Measurements from ENCODE around the gene MB.
"Not testable (repeated sequence)": the region's sequence is repeated elsewhere in the genome, so short reads cannot be mapped to it uniquely, and the experiment has no call there.

The MB gene

GRCh38 chr22:35617137-35617755 is at the start of gene MB:
Gene MB (minus strand): TSS chr22:35617329. CDS start chr22:35617257, 72 bp downstream.
- DNase-seq = no peak

GRCh38 chr22:35666699-35667098 is 49.6 kb upstream of the MB start:
- DNase-seq = not testable (repeated sequence)

- no peak for DNase-seq
These were observed 47.9 kb upstream of the MB start for GRCh38 chr22:35664955-35665587.

- DNase-seq = no peak
These were observed 46.2 kb upstream of the MB start for GRCh38 chr22:35663371-35663770.

GRCh38 chr22:35662914-35663313 is 45.8 kb upstream of the MB start:
- no peak for DNase-seq

- DNase-seq = no peak
These were observed 44.3 kb upstream of the MB start for GRCh38 chr22:35661464-35661863.

- no peak for DNase-seq
These were observed 43.4 kb upstream of the MB start for GRCh38 chr22:35660291-35661127.

- no peak for DNase-seq
These were observed 40.6 kb upstream of the MB start for GRCh38 chr22:35657571-35658312.

GRCh38 chr22:35656284-35656752 is 39.2 kb upstream of the MB start:
- DNase-seq = no peak

- DNase-seq = no peak
These were observed 36.7 kb upstream of the MB start for GRCh38 chr22:35653824-35654223.

- no peak for DNase-seq
These were observed 34.0 kb upstream of the MB start for GRCh38 chr22:35651085-35651484.

GRCh38 chr22:35649636-35650250 is 32.6 kb upstream of the MB start:
- no peak for DNase-seq

GRCh38 chr22:35649026-35649553 is 32.0 kb upstream of the MB start:
- no peak for DNase-seq

GRCh38 chr22:35648066-35649025 is 31.2 kb upstream of the MB start, which contains the start of gene APOL6:
Gene APOL6 (plus strand): TSS chr22:35648446. CDS start chr22:35656426, 7,980 bp downstream.
- DNase-seq = no peak

- DNase-seq = no peak
These were observed 28.5 kb upstream of the MB start for GRCh38 chr22:35645646-35646045.

- DNase-seq = no peak
These were observed 26.9 kb upstream of the MB start for GRCh38 chr22:35643991-35644390.

GRCh38 chr22:35642305-35642741 is 25.2 kb upstream of the MB start:
- no peak for DNase-seq

- no peak for DNase-seq
These were observed 24.5 kb upstream of the MB start for GRCh38 chr22:35641494-35642120.

- DNase-seq = no peak
These were observed 21.3 kb upstream of the MB start for GRCh38 chr22:35638410-35638809.

- DNase-seq = no peak
These were observed 20.9 kb upstream of the MB start for GRCh38 chr22:35638001-35638400.
